Measurements from ENCODE around the gene MISP3. TPM values are rescaled to one million over a fixed set of nuclear protein-coding genes. Genes with fewer than 3 reads are reported as not detected.
A peak's percentile ranks its signal among the peaks of the same experiment; 100 is the strongest.

The MISP3 gene
- total RNA-seq, 1 donor from 2014 or later, result not detected

DNA sequence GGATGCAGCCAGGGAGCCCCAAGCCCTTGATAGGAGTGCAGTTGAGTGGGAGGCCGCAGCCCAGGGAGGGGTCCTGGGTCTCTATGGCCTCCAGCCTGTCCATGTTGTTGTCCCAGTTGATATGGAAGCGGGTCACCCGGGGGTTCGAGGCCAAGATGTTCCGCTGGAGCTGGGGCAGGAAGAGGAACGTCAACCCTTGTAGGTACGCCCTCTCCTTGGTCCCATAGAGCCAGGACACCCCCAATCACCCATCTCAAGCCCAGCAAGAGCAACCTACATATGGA is 47.9 kb downstream of the MISP3 start:
- no peak overlapping the region for H3K4me3 Mint-ChIP-seq (ENCODE audit: unreplicated experiment)
- H3K9me3 Mint-ChIP-seq (ENCODE audit: unreplicated experiment), result no peaks in the 10 kb centered on the region
- no peak for DNase-seq (ENCODE audit: low spot score)
- peaks cover 9% of the 10 kb centered on the region for H3K36me3 Mint-ChIP-seq (ENCODE audit: low read depth, unreplicated experiment)
- peaks cover 28% of the 10 kb centered on the region for H3K4me1 Mint-ChIP-seq (ENCODE audit: unreplicated experiment)
- TF ChIP-seq, protein P1, sequence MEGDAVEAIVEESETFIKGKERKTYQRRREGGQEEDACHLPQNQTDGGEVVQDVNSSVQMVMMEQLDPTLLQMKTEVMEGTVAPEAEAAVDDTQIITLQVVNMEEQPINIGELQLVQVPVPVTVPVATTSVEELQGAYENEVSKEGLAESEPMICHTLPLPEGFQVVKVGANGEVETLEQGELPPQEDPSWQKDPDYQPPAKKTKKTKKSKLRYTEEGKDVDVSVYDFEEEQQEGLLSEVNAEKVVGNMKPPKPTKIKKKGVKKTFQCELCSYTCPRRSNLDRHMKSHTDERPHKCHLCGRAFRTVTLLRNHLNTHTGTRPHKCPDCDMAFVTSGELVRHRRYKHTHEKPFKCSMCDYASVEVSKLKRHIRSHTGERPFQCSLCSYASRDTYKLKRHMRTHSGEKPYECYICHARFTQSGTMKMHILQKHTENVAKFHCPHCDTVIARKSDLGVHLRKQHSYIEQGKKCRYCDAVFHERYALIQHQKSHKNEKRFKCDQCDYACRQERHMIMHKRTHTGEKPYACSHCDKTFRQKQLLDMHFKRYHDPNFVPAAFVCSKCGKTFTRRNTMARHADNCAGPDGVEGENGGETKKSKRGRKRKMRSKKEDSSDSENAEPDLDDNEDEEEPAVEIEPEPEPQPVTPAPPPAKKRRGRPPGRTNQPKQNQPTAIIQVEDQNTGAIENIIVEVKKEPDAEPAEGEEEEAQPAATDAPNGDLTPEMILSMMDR (IDR thresholded peaks at IDR 0.05; ENCODE audit: unreplicated experiment), result no peak
- peaks cover 10% of the 10 kb centered on the region for H3K27me3 Mint-ChIP-seq (ENCODE audit: unreplicated experiment)
- H3K27ac Mint-ChIP-seq (ENCODE audit: unreplicated experiment), result no peak overlapping the region

DNA sequence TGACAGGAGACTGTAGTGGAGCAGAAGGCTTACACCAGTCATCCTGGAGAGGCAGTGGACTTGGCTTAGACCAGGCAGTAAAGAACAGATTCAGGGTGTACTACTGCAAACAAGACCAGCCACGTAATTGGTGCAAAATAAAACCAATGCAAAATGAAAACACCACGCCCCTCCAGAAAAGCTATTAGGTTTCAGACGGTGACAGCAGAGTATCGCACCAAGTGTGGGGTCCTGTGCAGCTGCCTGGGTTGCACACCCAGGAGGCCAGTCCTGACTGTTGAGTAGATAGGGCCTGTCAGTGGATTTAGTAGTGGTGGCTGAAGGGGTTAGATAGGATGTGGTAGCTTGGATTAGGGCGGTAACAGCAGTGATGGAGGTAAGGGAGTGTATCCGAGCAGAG is 50.3 kb downstream of the MISP3 start:
- Mint-ChIP-seq H3K27me3 (ENCODE audit: unreplicated experiment) (peaks cover 6% of the 10 kb centered on the region), H3K27ac (ENCODE audit: unreplicated experiment) (no peak overlapping the region), H3K4me3 (ENCODE audit: unreplicated experiment) (peak overlapping the region; percentile 62), H3K36me3 (ENCODE audit: low read depth, unreplicated experiment) (peaks cover 9% of the 10 kb centered on the region), H3K4me1 (ENCODE audit: unreplicated experiment) (peaks cover 14% of the 10 kb centered on the region), H3K9me3 (ENCODE audit: unreplicated experiment) (no peaks in the 10 kb centered on the region)
- no peak for DNase-seq (ENCODE audit: low spot score)
- TF ChIP-seq, protein P1 (IDR thresholded peaks at IDR 0.05; ENCODE audit: unreplicated experiment), result no peak

Other genes with a start within 250 kb of the MISP3 start
- gene NANOS3, start 195.7 kb upstream of the MISP3 start, total RNA-seq (ENCODE audit: unreplicated experiment), result 0.69 TPM
- 3.4 TPM for gene BRME1, start 166.7 kb upstream of the MISP3 start, total RNA-seq (ENCODE audit: unreplicated experiment)
- gene CC2D1A, start 166.6 kb upstream of the MISP3 start, total RNA-seq (ENCODE audit: unreplicated experiment), result 17.1 TPM
- not detected for gene PODNL1, start 134.4 kb upstream of the MISP3 start, total RNA-seq (ENCODE audit: unreplicated experiment)
- gene DCAF15, start 120.3 kb upstream of the MISP3 start, total RNA-seq (ENCODE audit: unreplicated experiment), result 53.0 TPM
- 16.2 TPM for gene RFX1, start 66.5 kb upstream of the MISP3 start, total RNA-seq (ENCODE audit: unreplicated experiment)
- not detected for gene RLN3, start 44.6 kb upstream of the MISP3 start, total RNA-seq (ENCODE audit: unreplicated experiment)
- 6.3 TPM for gene IL27RA, start 41.0 kb upstream of the MISP3 start, total RNA-seq (ENCODE audit: unreplicated experiment)
- gene PALM3, start 10.7 kb upstream of the MISP3 start, total RNA-seq (ENCODE audit: unreplicated experiment), result 0.90 TPM
- not detected for gene C19orf67, start 13.0 kb downstream of the MISP3 start, total RNA-seq (ENCODE audit: unreplicated experiment)
- gene SAMD1, start 18.0 kb downstream of the MISP3 start, total RNA-seq (ENCODE audit: unreplicated experiment), result 29.5 TPM
- 122 TPM for gene PRKACA, start 45.0 kb downstream of the MISP3 start, total RNA-seq (ENCODE audit: unreplicated experiment)
- 7.1 TPM for gene ASF1B, start 63.8 kb downstream of the MISP3 start, total RNA-seq (ENCODE audit: unreplicated experiment)
- 32.9 TPM for gene ADGRL1, start 133.4 kb downstream of the MISP3 start, total RNA-seq (ENCODE audit: unreplicated experiment)